ENCODE data around the gene ANKRD9. TPM values are rescaled to one million over a fixed set of nuclear protein-coding genes. Genes with fewer than 3 reads are reported as not detected.
"Not testable (repeated sequence)": the region's sequence is repeated elsewhere in the genome, so short reads cannot be mapped to it uniquely, and the experiment has no call there.

Gene ANKRD9
- total RNA-seq, 1 experiment from 2014 or later: 47.9 TPM

- DNase-seq (ENCODE audit: low read depth, low spot score): no peak
- in situ Hi-C loops (cut with HindIII; ENCODE audit: low pct_unique_long_range_greater_than_20kb, low sequenced_read_pairs): no loop called here
Measured at GRCh38 chr14:102540315-102541028, 30.9 kb upstream of the ANKRD9 start.

DNA sequence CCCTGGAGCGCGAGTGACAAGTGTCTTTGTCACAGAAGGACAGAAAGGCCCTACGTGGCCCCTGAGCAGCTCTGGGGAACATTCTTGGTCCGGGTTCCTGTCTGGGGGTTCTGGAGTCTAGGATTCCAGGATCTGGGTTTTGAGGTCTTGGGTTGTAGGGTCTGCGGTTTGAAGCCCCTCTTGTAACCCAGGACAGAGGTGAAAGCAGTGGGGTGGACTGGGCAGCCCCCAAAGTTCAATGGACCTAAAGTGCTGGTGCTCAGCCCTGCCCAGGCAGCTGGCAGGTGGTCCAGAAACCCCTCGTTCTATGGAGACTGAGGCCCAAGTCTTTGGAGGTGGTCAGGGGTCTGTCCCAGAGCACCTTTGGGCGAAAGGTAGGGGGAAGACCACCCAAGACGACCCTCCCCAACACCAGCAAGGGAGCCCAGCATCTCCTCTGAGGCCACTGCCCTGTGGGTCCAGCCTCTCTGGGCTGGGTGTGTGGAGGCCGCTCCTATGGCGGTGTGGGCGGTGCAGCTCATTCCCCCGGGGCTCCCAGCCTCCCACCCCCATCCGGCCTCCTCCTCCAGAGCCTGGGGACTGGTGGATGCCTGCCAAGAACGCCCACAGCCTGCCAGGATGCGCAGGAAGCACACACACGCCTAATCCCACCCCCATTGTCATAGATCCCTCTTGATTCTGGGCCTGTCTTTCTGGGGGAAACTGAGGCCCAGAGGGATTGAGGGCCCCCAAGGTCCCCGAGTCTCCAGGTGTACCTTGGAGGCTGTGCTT lies 30.2 kb upstream of the ANKRD9 start:
- peak; percentile 47 for DNase-seq (ENCODE audit: low read depth, low spot score)
- in situ Hi-C loops (cut with HindIII; ENCODE audit: low pct_unique_long_range_greater_than_20kb, low sequenced_read_pairs): no loop called here

- no peak for DNase-seq (ENCODE audit: low read depth, low spot score)
- in situ Hi-C loops (cut with HindIII; ENCODE audit: low pct_unique_long_range_greater_than_20kb, low sequenced_read_pairs): no loop called here
Measured at GRCh38 chr14:102538602-102539543, 29.3 kb upstream of the ANKRD9 start.

- in situ Hi-C loops (cut with HindIII; ENCODE audit: low pct_unique_long_range_greater_than_20kb, low sequenced_read_pairs): no loop called here
- DNase-seq (ENCODE audit: low read depth, low spot score): no peak
Measured at GRCh38 chr14:102537981-102538601, 28.5 kb upstream of the ANKRD9 start.

GRCh38 chr14:102532204-102532658 lies 22.7 kb upstream of the ANKRD9 start:
- no peak for DNase-seq (ENCODE audit: low read depth, low spot score)
- in situ Hi-C loops (cut with HindIII; ENCODE audit: low pct_unique_long_range_greater_than_20kb, low sequenced_read_pairs): no loop called here

- in situ Hi-C loops (cut with HindIII; ENCODE audit: low pct_unique_long_range_greater_than_20kb, low sequenced_read_pairs): no loop called here
- DNase-seq (ENCODE audit: low read depth, low spot score): no peak
Measured at GRCh38 chr14:102530828-102531478, 21.4 kb upstream of the ANKRD9 start.

- in situ Hi-C loops (cut with HindIII; ENCODE audit: low pct_unique_long_range_greater_than_20kb, low sequenced_read_pairs): no loop called here
Measured at GRCh38 chr14:102528431-102529170, 19.0 kb upstream of the ANKRD9 start.

DNA sequence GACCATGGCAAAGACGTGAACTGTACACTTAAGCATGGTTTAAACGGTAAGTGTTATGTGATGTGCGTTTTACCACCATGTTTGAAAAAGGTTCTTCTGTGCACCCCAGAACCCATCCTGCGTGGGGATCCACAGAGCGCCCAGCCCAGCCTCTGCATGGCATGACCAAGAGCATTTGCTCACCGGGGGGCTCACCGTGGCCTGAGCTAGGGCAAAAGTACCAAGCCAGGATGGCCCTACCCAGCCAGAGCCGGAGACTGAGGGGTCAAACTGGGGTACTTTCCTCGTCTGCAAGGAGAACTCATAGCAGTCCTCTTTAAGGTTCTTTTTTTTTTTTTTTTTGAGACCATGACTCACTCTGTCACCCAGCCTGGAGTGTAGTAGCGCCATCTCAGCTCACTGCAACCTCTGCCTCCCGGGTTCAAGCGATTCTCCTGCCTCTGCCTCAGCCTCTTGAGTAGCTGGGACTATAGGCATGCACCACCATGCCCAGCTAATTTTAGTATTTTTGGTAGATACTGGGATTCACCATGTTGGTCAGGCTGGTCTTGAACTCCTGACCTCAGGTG lies 16.4 kb upstream of the ANKRD9 start:
- DNase-seq (ENCODE audit: low read depth, low spot score): no peak
- in situ Hi-C loops (cut with HindIII; ENCODE audit: low pct_unique_long_range_greater_than_20kb, low sequenced_read_pairs): no loop called here

More at GRCh38 chr14:102528431-102529170, 19.0 kb upstream of the ANKRD9 start:
- no peak for DNase-seq (ENCODE audit: low read depth, low spot score)

DNA sequence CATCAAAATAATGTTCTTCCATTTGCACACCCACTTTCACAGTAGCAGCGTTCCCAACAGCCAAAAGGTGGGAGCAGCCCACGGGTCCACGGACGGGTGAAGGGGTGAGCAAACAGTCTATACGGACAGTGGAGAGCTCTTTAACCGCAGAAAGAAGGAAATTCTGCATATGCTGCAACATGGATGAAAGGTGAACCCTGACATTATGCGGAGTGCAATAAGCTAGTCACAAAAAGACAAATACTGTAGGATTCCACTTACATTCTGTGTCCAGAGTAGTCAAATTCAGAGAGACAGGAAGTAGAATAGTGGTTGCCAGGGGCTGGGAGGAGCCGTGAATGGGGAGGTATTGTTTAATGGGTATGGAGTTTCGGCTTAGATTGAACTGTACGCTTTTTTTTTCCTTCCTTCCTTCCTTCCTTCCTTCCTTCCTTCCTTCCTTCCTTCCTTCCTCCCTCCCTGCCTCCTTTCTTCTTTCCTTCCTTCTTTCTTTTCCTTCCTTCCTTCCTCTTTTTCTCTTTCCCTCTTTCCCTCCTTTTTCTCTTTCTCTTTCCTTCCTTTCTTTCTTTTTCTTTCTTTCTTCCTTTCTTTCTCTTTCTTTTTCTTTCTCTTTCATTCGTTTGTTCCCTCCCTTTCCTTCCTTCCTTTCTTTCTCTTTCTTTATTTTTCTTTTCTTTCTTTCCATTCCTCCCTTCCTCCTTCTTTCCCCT lies 15.8 kb upstream of the ANKRD9 start:
- in situ Hi-C loops (cut with HindIII; ENCODE audit: low pct_unique_long_range_greater_than_20kb, low sequenced_read_pairs): no loop called here

GRCh38 chr14:102524451-102525218 lies 15.1 kb upstream of the ANKRD9 start:
- DNase-seq (ENCODE audit: low read depth, low spot score): peak; percentile 99
- in situ Hi-C loops (cut with HindIII; ENCODE audit: low pct_unique_long_range_greater_than_20kb, low sequenced_read_pairs): no loop called here

More for the DNA sequence above, 15.8 kb upstream of the ANKRD9 start:
- DNase-seq (ENCODE audit: low read depth, low spot score): peak; percentile 77

DNA sequence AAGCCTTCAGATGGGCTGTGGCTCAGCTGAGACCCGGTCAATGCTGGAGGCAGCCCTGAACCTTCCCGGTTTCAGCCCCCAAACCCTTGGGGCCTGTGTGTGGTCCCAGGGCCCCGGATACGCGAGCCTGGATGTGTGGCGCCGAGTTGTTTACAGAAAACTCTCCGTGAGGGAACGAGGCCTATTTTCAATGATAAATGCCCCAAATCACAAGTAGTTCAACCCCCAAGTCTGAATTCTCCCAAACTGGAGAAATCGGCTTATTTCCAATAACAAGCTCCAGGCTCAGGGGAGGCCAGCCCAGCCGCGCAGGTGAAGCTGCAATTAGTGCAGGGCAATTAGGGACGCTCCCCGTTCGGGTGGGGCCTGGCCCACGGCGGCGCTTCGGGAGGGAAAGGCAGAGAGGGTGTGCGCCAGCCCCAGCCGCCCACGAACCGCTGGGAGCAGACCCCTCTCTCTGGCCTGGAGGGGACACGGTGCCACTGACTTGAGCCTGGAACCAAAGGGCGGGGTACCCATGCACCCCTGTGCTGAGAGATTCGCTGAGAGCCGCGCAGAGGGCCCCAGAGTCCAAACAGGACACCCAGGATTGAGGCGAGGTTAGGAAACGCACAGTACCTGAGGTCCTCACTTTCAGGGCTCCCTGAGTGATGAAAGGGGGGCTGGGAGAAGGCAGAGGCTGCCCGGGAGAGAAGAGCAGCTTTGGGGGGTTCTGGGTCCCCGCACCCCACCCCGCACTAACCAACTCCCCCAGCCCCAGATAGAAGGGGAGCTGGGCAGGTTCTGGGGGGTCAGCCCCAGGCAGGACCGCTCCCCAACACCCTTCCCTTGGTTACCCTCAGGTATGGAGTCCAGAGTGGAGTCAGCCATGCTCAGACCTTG lies 14.2 kb upstream of the ANKRD9 start:
- in situ Hi-C loops (cut with HindIII; ENCODE audit: low pct_unique_long_range_greater_than_20kb, low sequenced_read_pairs): no loop called here

GRCh38 chr14:102523200-102523568 lies 13.6 kb upstream of the ANKRD9 start:
- in situ Hi-C loops (cut with HindIII; ENCODE audit: low pct_unique_long_range_greater_than_20kb, low sequenced_read_pairs): no loop called here
- DNase-seq (ENCODE audit: low read depth, low spot score): no peak

More for the DNA sequence above, 14.2 kb upstream of the ANKRD9 start:
- DNase-seq (ENCODE audit: low read depth, low spot score): no peak

- not testable (repeated sequence) for DNase-seq (ENCODE audit: low read depth, low spot score)
- in situ Hi-C loops (cut with HindIII; ENCODE audit: low pct_unique_long_range_greater_than_20kb, low sequenced_read_pairs): loop anchor here (10.0 kb wide), 1 partner anchor 75 kb away; no protein-coding TSS in a partner anchor
Measured at GRCh38 chr14:102519709-102520108, 10.1 kb upstream of the ANKRD9 start.

Measured in SK-MEL-5 (cell line).